Stimulated activated CD8-positive, alpha-beta memory T cell treated with anti-CD3 and anti-CD28 coated beads, Interleukin-12 subunit alpha, Interleukin-12 subunit beta, amount 100 ng/mL, for 24 hours (primary cell): ENCODE measurements around the gene PARP9.

ENCODE experiments used
- DNase-seq: peaks from one replicate; pipeline ENCODE4 v3.0.0-alpha.2; 2020; ENCODE audit errors: extremely low read depth

Gene PARP9

GRCh38 chr3:122564155-122564912 is at the start of gene PARP9, which contains the start of gene DTX3L:
Gene PARP9 (minus strand): TSS chr3:122564300. CDS start chr3:122559620, 4,680 bp downstream.
Gene DTX3L (plus strand): TSS chr3:122564338. CDS start chr3:122564427, 89 bp downstream.
- DNase-seq: no peak

- no peak for DNase-seq
These were observed 48.6 kb upstream of the PARP9 start for GRCh38 chr3:122612696-122613095.

DNA sequence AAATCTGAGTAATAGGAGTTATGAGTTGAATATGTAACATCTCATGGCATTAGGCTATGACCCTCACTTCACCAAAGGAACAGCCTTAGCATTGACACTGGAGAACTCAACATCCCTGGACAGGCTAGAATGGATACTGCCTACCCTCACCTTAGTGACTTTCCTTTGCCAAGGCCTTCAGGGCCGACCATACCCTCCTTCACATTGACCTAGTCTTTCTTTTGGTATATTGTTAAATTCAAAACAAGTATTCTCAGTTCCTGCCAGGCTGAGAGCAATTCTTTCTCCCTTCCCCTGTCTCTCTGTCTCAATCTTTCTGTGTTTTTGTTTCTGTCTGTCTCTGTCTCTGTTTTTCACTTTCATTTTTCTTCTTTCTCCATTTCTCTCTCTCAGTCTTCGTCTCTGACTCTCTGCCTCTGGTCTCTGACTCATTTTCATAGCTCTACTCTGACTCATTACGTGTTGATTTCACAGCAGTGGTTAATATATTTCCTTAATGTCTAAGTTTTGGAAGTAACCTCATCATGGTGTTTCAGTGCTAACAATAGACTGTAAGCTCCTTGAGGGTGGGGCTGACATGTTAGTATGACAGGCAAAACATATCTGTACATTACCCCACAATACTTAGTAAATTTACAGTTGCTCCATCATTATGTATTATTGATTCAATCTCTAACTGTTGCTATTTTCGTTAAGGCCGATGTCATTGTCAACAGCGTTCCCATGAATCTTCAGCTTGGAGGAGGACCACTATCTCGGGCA is 45.9 kb upstream of the PARP9 start:
- no peak for DNase-seq

- no peak for DNase-seq
These were observed 44.8 kb upstream of the PARP9 start for GRCh38 chr3:122608916-122609315.

GRCh38 chr3:122606330-122606729 is 42.2 kb upstream of the PARP9 start:
- no peak for DNase-seq

DNA sequence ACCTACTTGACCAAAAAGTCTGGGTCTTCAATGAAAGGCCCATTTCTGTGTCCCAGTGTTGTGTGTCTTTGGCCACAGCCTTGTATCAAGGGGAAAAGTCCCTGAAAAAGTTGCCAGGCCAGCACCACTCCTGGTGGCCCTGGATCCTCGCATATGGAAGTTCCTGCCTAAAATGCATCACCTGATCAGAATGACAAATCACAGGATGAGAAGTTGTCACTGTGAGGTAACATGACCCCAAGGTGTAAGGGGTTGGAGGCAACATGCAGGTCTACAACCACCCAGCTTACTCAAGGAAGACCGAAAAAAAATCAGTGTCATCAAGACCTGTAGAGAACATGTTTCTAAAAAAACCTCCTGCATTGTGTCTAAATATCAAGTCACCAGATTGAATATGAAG is 39.0 kb upstream of the PARP9 start:
- DNase-seq: no peak

DNA sequence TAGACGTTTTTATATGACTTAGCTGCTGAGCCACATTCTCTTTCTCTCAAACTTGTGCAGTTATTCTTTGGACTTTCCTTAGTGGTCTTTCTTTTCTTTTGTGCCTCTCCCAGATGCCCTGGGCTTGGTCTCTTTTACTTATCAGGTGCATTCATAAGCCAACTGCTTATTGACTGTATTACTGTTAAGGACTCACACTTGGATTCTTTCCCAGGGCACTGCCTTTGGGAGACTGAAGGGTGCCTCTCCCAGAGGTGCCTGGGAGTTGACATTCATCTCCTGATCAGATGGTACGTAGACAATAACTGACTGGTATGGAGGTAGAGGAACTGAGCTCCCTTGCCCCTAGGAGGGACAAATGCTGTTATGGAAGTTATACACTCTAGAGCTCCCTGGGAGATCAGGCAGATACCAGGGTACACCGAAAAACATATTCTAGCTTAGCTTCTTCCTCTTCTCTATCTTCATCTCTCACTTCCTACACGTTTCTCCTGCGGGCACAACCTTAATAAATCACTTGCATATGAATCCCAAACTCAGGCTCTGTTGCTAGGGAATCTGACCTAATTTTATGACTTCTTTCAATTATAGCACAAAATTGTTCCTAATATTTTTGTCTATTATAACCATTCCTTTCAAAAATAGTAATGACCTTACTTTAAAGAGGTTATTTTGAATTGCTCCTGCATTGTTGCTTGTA is 38.1 kb upstream of the PARP9 start:
- DNase-seq: no peak

DNA sequence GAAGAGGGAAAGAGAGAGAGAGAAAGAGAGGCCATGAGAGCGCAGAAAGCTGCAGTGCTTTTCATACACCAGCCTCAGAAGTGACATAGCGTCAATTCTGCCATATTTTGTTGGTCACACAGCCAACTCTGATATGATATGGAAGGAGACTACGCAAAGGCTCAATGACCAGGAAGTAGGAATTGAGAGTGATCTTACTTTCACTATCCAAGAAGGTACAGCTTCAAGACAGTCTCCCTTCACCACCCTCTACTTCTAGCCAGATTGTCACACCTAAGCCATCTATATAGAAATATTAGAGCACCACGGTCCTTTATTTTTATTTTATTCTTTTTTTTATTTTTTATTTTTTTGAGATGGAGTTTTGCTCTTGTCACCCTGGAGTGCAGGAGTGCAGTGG is 34.5 kb upstream of the PARP9 start:
- no peak for DNase-seq

DNA sequence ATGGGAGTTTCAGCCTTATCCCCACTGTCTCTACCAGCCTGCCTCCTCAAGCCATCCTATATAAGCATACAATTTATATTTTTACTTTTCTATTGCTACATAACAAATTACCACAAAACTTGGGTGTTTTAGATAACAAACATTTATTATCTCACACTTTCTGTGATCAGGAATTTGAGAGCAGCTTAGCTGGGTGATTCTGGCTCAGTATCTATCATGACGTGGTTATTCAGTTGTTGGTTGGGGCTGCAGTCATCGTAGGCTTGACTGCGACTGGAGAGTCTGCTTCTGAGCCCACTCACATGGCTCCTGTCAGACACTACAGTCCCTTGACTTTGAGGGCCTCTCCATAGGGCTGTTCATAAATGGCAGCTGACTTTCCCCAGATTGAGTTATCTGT is 34.1 kb upstream of the PARP9 start:
- DNase-seq: no peak

DNA sequence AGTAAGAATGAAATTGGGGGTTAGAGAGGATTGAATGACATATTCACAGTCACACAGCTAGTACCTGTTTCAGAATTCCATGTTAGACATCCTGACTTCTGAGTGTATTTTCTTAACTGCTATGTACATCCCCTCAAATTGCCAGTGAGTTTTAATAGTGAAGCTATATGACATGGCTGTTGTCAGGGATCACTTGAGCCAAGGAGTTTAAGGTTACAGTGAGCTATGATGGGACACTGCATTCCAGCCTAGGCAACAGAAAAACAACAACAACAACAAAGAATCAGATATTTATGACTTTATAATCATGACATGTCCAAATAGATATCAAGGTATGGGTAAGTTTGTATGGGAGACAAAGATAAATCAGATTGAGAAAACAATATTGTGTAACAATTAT is 29.9 kb upstream of the PARP9 start:
- no peak for DNase-seq

- no peak for DNase-seq
These were observed 26.5 kb upstream of the PARP9 start for GRCh38 chr3:122590610-122591009.

DNA sequence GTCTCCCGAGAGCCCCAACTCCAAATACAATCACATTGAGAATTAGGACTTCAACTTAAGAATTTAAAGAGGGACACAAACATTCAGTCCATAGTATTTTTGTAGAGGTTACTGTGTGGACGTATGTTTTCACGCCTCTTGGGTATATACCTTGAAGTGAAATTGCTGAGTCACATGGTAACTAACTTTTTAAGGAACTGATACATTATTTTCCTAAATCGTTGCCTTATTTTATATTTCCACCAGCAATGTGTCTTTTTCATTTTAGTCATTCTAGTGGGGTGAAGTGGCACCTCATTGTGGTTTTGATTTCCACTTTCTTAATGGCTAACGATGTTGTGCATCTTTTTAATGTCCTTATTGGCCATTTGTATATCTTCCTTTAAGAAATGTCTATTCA is 25.2 kb upstream of the PARP9 start:
- DNase-seq: no peak

- DNase-seq: no peak
These were observed 23.5 kb upstream of the PARP9 start for GRCh38 chr3:122587572-122587971.

GRCh38 chr3:122586773-122587485 is 22.8 kb upstream of the PARP9 start:
- no peak for DNase-seq

- DNase-seq: no peak
These were observed 22.0 kb upstream of the PARP9 start for GRCh38 chr3:122586098-122586497.

DNA sequence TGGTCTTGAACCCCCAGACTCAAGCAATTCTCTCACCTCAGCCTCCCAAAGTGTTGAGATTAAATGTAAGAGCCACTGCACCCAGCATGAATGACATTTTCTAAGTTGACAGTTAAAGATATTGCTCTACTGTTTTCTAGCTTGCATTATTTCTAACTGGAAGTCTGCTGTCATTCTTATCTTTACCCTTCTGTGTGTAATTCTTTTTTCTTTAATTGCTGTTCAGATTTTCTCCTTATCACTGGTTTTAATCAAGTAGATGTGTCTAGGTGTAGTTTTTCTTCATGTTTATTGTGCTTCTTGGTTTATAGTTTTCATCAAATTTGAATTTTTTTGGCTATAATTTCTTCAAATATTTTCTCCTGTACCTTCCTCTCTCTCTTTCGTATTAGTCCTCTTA is 18.3 kb upstream of the PARP9 start:
- no peak for DNase-seq

GRCh38 chr3:122581622-122582021 is 17.5 kb upstream of the PARP9 start:
- DNase-seq: no peak

GRCh38 chr3:122580470-122580869 is 16.4 kb upstream of the PARP9 start:
- DNase-seq: no peak

DNA sequence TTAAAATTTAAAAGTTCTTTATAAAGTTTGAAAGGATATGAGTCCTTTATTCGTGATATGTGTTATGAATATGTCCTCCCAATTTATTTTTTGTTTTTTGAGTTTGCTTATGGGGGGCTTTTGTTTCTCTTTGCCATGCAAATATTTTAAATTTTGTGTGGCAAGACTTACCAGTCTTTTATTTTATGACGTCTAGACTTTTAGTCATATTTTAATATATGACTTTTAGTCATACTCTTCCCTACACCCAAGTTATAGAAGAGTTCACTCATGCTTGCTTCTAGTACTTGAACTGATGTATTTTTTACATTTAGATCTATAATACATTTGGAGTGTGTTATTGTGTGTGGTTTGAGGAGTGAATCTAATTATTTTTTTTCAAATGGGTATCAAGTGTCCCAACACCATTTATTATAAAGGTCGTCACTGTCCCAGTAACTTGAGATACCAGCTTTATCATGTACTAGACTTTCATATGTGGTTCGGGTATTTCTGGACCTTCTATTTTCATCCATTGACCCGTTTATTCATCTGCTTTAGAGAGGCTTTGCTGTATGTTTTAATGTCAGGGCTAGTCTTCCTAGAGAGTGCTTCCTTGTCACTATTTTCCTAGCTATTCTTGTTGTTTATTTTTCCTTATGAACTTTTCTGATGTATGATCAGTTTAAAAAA is 14.1 kb upstream of the PARP9 start:
- DNase-seq: no peak

- DNase-seq: no peak
These were observed 13.4 kb upstream of the PARP9 start, which contains the start of gene PARP15 for GRCh38 chr3:122577409-122578031. Gene PARP15 (plus strand): TSS chr3:122577650. CDS start chr3:122577668, 18 bp downstream.
